H1 (cell line): ENCODE measurements around the gene NID1. TPM values are rescaled to one million over a fixed set of nuclear protein-coding genes. Genes with fewer than 3 reads are reported as not detected.

Experiments
- ATF2 ChIP-seq: IDR thresholded peaks from 2 replicates; pipeline ENCODE4 v1.6.1; 2012; ENCODE audit warnings: low read length, inconsistent platforms
- CBX5 ChIP-seq: fragments of 300-800, 300-1000 bp; sonication (generic); IDR thresholded peaks from 2 replicates; pipeline ENCODE4 v1.7.1; 2016; ENCODE audit warnings: antibody characterized with exemption, low read length, low read depth
- EZH2 ChIP-seq: fragments of 200-600 bp; sonication (generic); IDR thresholded peaks from 2 replicates; pipeline ENCODE4 v1.7.1; 2012; ENCODE audit warnings: low read depth, mild to moderate bottlenecking, moderate library complexity, low read length, inconsistent platforms; ENCODE audit not compliant: severe bottlenecking
- MAFK ChIP-seq: IDR thresholded peaks from 2 replicates; pipeline ENCODE4 v1.6.1; 2012; ENCODE audit warnings: low read depth, mild to moderate bottlenecking, improper control_type of control experiment, low read length
- POLR2A ChIP-seq, 2 experiments: IDR thresholded peaks; 1 replicate in 1 of 2; 2 replicates in 1 of 2; pipeline ENCODE4 v1.6.1; 2011; ENCODE audit warnings: low read depth in 2 of 2, low read length in 2 of 2, mild to moderate bottlenecking in 2 of 2; ENCODE audit errors: control extremely low read depth in 1 of 2
- RFX5 ChIP-seq: IDR thresholded peaks from 2 replicates; pipeline ENCODE4 v1.6.1; 2011; ENCODE audit warnings: low read depth, low read length, improper control_type of control experiment, borderline replicate concordance
- TAF1 ChIP-seq: IDR thresholded peaks from 2 replicates; pipeline ENCODE4 v1.6.1; 2011; ENCODE audit warnings: mild to moderate bottlenecking, low read depth, low read length
- YY1 ChIP-seq: IDR thresholded peaks from 2 replicates; pipeline ENCODE4 v1.6.1; 2011; ENCODE audit warnings: low read depth, mild to moderate bottlenecking, low read length
- polyA plus RNA-seq, 7 experiments: library from polyadenylated mRNA; depleted of rRNA in 3 of 7; stranded (reverse) in 5 of 7; unstranded in 2 of 7; fragments of >200 nt in 5 of 7; fragments of 200-250 nt in 2 of 7; gene quantifications; 1 replicate in 5 of 7; 2 replicates in 1 of 7; 4 replicates in 1 of 7; pipeline versions ENCODE4 v1.2.1 to v1.2.3, GENCODE V29; 2011 to 2013; ENCODE audit warnings: missing spikeins in 2 of 7, mixed read lengths in 2 of 7
- total RNA-seq: library from RNA; stranded (reverse); fragmentation: NEBNext Ultra II Directional; extraction: Animal tissue kit (Norgen Biotek cat#: 25700); gene quantifications from 2 replicates; pipeline ENCODE4 v1.2.1, GENCODE V29; 2021

The NID1 gene
- total and polyA plus RNA-seq, 2 of the 8 experiments (the other 6 are each of a cell fraction or from before 2014, with no cell fraction given), result 20.9 to 25.4 TPM

GRCh38 chr1:236024641-236025040 is 40.2 kb downstream of the NID1 start (continued):
- TF ChIP-seq ATF2 (no peak), MAFK (no peak), CBX5 (no peak), RFX5 (no peak), YY1 (no peak), POLR2A (IDR thresholded peaks at IDR 0.05; ENCODE audit: control extremely low read depth in 1 of 2, low read depth in 2 of 2, low read length in 2 of 2) (no peak), EZH2 (no peak), TAF1 (no peak)
- TF ChIP-seq, all 59 proteins: peak for 0
